Activated CD4-positive, alpha-beta T cell treated with anti-CD3 and anti-CD28 coated beads for 48 hours (primary cell): ENCODE data around the gene CFAP46.
A peak's percentile ranks its signal among the peaks of the same experiment; 100 is the strongest.

ENCODE experiments used
- DNase-seq: peaks from one replicate; pipeline ENCODE4 v3.0.0-alpha.2; 2020

The CFAP46 gene

DNA sequence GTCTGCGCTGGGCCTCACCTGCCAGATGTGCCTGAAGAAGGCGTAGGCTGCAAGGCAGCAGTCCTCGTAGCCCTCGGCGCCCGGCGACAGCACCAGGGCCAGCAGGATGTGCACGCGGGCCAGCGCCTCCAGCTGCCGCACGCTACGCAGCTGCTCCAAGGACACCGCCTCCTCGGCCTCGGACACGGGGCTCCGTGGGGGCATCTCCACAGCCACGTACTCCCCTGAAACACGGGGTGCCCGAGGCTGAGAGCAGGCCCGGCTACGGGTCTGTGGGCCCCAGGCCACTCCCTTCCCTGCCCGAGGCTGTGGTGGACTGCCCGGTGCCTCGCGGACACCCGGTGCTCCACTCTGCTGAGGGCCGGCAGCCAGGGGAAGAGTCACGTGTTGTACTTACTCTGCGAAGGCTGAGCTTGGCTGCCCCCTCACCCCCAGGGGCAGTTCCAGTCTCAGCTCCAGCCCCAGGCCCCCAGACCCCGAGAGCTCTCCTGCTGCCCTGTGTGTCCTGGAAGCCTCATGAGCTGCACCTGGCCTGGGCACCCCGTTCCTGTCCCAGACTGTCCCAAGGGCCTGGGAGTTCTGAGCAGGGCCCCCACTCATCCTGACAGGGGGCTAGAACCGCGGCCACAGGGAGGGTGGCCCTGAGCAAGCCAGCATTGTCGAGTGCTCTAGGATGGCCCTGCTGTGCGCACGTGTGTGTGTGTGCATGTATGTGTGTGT is 62.8 kb downstream of the CFAP46 start:
- no peak for DNase-seq

DNA sequence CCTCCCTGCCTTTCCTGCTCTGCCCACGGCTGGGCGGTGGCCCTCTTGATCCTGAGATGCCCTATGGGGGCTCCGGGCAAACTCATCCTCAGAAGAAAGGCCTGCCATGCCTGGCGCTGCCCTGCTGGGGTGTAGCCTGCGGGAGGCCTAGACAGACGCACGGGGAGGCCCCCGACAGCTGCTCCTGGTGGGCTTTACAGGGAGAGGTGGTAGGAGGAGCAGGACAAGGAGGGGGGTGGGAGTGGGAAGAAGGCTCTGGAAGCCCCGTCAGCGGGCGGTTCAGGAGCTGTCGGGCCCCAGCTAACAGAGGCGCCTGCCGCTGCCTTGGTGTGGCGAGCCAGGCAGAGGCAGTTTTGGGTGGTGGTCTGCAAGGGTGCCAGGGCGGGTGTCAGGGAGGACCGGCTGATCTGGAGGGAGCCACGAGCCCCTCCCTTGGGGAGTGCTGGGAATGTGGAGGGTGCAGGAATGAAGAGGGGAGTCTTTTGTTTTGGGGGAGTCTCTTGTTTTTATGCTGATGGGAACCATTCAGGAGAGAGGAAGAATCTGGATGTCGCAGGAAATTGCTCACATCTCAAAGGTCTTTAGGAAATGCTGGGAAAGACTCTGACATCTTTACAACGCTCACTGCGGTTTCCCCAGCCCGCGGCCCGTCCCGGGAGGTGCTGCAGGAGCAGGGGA is 63.5 kb downstream of the CFAP46 start:
- no peak for DNase-seq

GRCh38 chr10:132878091-132878729 is 64.2 kb downstream of the CFAP46 start:
- DNase-seq = no peak

DNA sequence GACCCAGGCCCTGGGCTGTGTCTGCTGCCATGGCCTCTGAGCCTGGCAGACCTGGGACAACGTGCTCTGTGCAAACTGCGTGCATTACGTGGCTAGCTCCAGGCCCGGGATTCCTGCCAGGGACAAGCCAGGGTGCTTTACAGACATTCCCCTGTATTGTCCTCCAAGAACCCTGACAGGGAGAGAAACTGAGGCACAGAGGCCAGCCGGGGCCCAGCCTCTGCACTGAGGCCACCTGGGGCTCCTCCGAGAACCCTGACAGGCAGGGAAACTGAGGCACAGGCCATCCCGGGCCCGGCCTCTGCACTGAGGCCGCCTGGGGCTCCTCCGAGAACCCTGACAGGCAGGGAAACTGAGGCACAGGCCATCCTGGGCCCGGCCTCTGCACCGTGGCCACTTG is 64.9 kb downstream of the CFAP46 start:
- DNase-seq = no peak

DNA sequence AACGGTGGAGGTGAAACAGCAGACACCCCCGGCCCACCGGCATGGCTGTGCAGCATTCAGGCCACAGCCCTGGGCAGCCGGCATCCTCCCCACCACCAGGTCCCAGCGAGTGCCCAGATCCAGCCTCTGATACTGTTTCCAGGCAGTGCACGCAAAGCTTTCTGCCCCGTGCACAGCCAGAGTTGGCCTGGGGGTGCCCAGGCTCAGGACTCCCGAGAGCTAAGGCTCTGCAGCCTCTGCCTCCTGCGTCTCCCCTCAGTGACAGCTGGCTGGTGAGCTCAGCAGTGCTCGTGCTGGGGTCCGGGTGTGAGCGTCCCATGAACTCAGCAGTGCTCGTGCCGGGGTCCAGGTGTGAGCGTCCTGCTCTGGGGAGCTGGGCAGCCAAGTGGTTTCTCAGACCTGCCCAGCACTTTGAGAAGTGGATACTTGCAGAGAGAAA is 65.4 kb downstream of the CFAP46 start:
- no peak for DNase-seq

GRCh38 chr10:132876131-132876860 is 66.1 kb downstream of the CFAP46 start:
- no peak for DNase-seq

GRCh38 chr10:132875435-132875834 is 66.9 kb downstream of the CFAP46 start:
- DNase-seq = no peak

- no peak for DNase-seq
Observed at GRCh38 chr10:132873395-132873794, 69.0 kb downstream of the CFAP46 start.

- DNase-seq = no peak
Observed at GRCh38 chr10:132872658-132873057, 69.7 kb downstream of the CFAP46 start.

- DNase-seq = no peak
Observed at GRCh38 chr10:132870426-132870825, 71.9 kb downstream of the CFAP46 start.

GRCh38 chr10:132869621-132870020 is 72.7 kb downstream of the CFAP46 start:
- DNase-seq = peak; percentile 0

GRCh38 chr10:132868995-132869394 is 73.4 kb downstream of the CFAP46 start:
- DNase-seq = no peak

- DNase-seq = no peak
Observed at GRCh38 chr10:132867801-132868644, 74.3 kb downstream of the CFAP46 start.

- no peak for DNase-seq
Observed at GRCh38 chr10:132866601-132867381, 75.6 kb downstream of the CFAP46 start.

GRCh38 chr10:132865851-132866600 is 76.3 kb downstream of the CFAP46 start:
- DNase-seq = no peak

GRCh38 chr10:132865171-132865631 is 77.2 kb downstream of the CFAP46 start:
- no peak for DNase-seq

DNA sequence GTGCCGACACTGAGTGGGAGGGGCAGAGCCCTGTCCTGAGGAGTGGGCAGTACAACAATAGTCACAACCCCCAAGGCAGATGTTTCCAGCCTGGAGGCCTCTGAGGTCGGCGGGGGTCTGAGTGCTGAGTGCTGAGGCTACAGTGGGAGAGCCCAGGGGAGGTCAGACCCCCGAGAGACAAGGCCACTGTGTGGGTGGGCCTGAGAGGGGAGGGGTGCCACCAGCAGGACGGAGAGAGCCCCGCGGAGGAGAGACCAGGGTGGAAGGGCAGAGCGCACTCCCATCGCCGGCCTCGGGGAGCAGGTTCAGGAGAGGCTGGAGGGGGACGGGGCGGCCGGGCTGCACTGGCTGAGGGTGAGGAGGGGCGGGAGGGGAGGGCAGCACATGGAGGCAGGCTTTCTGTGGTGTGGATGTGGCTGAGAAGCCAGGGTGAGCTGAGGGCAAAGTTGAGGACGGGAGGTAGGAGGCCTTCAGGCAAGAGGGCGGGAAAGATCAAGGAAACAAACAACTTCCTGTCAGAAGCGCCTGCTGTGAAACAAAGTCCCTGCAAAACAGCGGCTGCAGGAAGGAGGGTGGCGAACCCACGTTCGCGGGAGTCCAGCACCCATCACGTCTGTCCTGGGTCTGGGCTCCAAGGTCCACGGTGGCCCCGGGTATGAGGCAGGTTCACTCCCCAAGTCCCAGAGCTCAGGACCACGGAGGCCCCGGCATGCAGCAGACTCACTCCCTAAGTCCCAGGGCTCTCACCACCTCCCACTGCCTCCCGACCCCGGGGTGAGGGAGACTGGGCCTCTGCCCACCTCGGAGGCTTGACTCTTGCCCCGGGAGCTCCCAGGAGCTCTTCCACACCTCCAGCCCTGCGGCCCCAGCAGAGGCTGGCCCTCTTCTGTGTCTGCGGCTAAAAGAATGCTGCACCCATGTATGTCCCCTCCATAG is 79.6 kb downstream of the CFAP46 start:
- no peak for DNase-seq

- DNase-seq = no peak
Observed at GRCh38 chr10:132861884-132862461, 80.4 kb downstream of the CFAP46 start.

- DNase-seq = no peak
Observed at GRCh38 chr10:132861116-132861691, 81.2 kb downstream of the CFAP46 start.
